ENCODE data around the gene DDR2. TPM values are rescaled to one million over a fixed set of nuclear protein-coding genes. Genes with fewer than 3 reads are reported as not detected.

DDR2 gene
- polyA plus RNA-seq, 1 donor from 2014 or later = 0.69 TPM

- H3K9me2 ChIP-seq (ENCODE audit: insufficient read depth, low read length) = no peaks in the 10 kb centered on the region
- no peak overlapping the region for H3K4me2 ChIP-seq (ENCODE audit: low read length)
- H3K4me3 ChIP-seq (ENCODE audit: low read length) = no peak overlapping the region
- H3K27me3 ChIP-seq (ENCODE audit: insufficient read depth, low read depth, low read length) = no peaks in the 10 kb centered on the region
- H3K79me2 ChIP-seq (replicated peaks; ENCODE audit: insufficient read depth, low read length) = no peaks in the 10 kb centered on the region
- H4K20me1 ChIP-seq (ENCODE audit: insufficient read depth) = no peaks in the 10 kb centered on the region
- TF ChIP-seq RAD21 (conservative IDR thresholded peaks at IDR 0.05) = no peak
- no peak for TF ChIP-seq EZH2 (IDR thresholded peaks at IDR 0.05; ENCODE audit: borderline replicate concordance, insufficient read depth, low read length, poor library complexity, severe bottlenecking)
- TF ChIP-seq EP300 (conservative IDR thresholded peaks at IDR 0.05; ENCODE audit: poor library complexity, severe bottlenecking) = no peak
- no peak overlapping the region for H3K9ac ChIP-seq (ENCODE audit: low read length)
- no peaks in the 10 kb centered on the region for H3K9me3 ChIP-seq (ENCODE audit: low read length)
- H2AFZ ChIP-seq (ENCODE audit: low read depth, low read length) = no peak overlapping the region
- H3K27ac ChIP-seq (ENCODE audit: low read length) = no peak overlapping the region
- H3K36me3 ChIP-seq (ENCODE audit: insufficient read depth, low read length) = no peaks in the 10 kb centered on the region
- no peaks in the 10 kb centered on the region for H3F3A ChIP-seq (ENCODE audit: insufficient read depth, low read length, poor library complexity, severe bottlenecking)
Measured at GRCh38 chr1:162710345-162710744, 78.1 kb downstream of the DDR2 start.

- Histone ChIP-seq H3F3A (ENCODE audit: insufficient read depth, low read length, poor library complexity, severe bottlenecking) (no peaks in the 10 kb centered on the region), H3K27me3 (ENCODE audit: insufficient read depth, low read depth, low read length) (no peaks in the 10 kb centered on the region), H3K9me3 (ENCODE audit: low read length) (no peaks in the 10 kb centered on the region), H3K4me2 (ENCODE audit: low read length) (no peak overlapping the region), H2AFZ (ENCODE audit: low read depth, low read length) (no peak overlapping the region), H3K4me3 (ENCODE audit: low read length) (no peak overlapping the region), H3K27ac (ENCODE audit: low read length) (no peak overlapping the region), H3K9ac (ENCODE audit: low read length) (no peak overlapping the region), H4K20me1 (ENCODE audit: insufficient read depth) (no peaks in the 10 kb centered on the region), H3K9me2 (ENCODE audit: insufficient read depth, low read length) (no peaks in the 10 kb centered on the region), H3K36me3 (ENCODE audit: insufficient read depth, low read length) (no peaks in the 10 kb centered on the region), H3K79me2 (replicated peaks; ENCODE audit: insufficient read depth, low read length) (no peaks in the 10 kb centered on the region)
- TF ChIP-seq MXI1 (conservative IDR thresholded peaks at IDR 0.05; ENCODE audit: poor library complexity, severe bottlenecking) (no peak), EZH2 (IDR thresholded peaks at IDR 0.05; ENCODE audit: borderline replicate concordance, insufficient read depth, low read length, poor library complexity, severe bottlenecking) (no peak), EP300 (conservative IDR thresholded peaks at IDR 0.05; ENCODE audit: poor library complexity, severe bottlenecking) (no peak), POLR2AphosphoS5 (IDR thresholded peaks at IDR 0.05) (no peak), TAF1 (IDR thresholded peaks at IDR 0.05; ENCODE audit: low read depth) (no peak), SMC3 (conservative IDR thresholded peaks at IDR 0.05; ENCODE audit: poor library complexity) (no peak), RAD21 (conservative IDR thresholded peaks at IDR 0.05) (no peak)
Measured at GRCh38 chr1:162710780-162711465, 78.7 kb downstream of the DDR2 start.

GRCh38 chr1:162712317-162713029 is 80.2 kb downstream of the DDR2 start:
- Histone ChIP-seq H3K4me2 (ENCODE audit: low read length) (no peak overlapping the region), H3K9ac (ENCODE audit: low read length) (no peak overlapping the region), H4K20me1 (ENCODE audit: insufficient read depth) (no peaks in the 10 kb centered on the region), H3K79me2 (replicated peaks; ENCODE audit: insufficient read depth, low read length) (no peaks in the 10 kb centered on the region), H3K27me3 (ENCODE audit: insufficient read depth, low read depth, low read length) (no peaks in the 10 kb centered on the region), H3K9me3 (ENCODE audit: low read length) (no peaks in the 10 kb centered on the region), H3K4me3 (ENCODE audit: low read length) (no peak overlapping the region), H3F3A (ENCODE audit: insufficient read depth, low read length, poor library complexity, severe bottlenecking) (no peaks in the 10 kb centered on the region), H3K9me2 (ENCODE audit: insufficient read depth, low read length) (no peaks in the 10 kb centered on the region), H2AFZ (ENCODE audit: low read depth, low read length) (no peak overlapping the region), H3K36me3 (ENCODE audit: insufficient read depth, low read length) (no peaks in the 10 kb centered on the region), H3K27ac (ENCODE audit: low read length) (no peak overlapping the region)
- TF ChIP-seq, protein P1, sequence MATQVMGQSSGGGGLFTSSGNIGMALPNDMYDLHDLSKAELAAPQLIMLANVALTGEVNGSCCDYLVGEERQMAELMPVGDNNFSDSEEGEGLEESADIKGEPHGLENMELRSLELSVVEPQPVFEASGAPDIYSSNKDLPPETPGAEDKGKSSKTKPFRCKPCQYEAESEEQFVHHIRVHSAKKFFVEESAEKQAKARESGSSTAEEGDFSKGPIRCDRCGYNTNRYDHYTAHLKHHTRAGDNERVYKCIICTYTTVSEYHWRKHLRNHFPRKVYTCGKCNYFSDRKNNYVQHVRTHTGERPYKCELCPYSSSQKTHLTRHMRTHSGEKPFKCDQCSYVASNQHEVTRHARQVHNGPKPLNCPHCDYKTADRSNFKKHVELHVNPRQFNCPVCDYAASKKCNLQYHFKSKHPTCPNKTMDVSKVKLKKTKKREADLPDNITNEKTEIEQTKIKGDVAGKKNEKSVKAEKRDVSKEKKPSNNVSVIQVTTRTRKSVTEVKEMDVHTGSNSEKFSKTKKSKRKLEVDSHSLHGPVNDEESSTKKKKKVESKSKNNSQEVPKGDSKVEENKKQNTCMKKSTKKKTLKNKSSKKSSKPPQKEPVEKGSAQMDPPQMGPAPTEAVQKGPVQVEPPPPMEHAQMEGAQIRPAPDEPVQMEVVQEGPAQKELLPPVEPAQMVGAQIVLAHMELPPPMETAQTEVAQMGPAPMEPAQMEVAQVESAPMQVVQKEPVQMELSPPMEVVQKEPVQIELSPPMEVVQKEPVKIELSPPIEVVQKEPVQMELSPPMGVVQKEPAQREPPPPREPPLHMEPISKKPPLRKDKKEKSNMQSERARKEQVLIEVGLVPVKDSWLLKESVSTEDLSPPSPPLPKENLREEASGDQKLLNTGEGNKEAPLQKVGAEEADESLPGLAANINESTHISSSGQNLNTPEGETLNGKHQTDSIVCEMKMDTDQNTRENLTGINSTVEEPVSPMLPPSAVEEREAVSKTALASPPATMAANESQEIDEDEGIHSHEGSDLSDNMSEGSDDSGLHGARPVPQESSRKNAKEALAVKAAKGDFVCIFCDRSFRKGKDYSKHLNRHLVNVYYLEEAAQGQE (IDR thresholded peaks at IDR 0.05; ENCODE audit: borderline replicate concordance) = no peak
- TF ChIP-seq EP300 (conservative IDR thresholded peaks at IDR 0.05; ENCODE audit: poor library complexity, severe bottlenecking) (no peak), TAF1 (IDR thresholded peaks at IDR 0.05; ENCODE audit: low read depth) (no peak), SMC3 (conservative IDR thresholded peaks at IDR 0.05; ENCODE audit: poor library complexity) (no peak), MXI1 (conservative IDR thresholded peaks at IDR 0.05; ENCODE audit: poor library complexity, severe bottlenecking) (no peak), EZH2 (IDR thresholded peaks at IDR 0.05; ENCODE audit: borderline replicate concordance, insufficient read depth, low read length, poor library complexity, severe bottlenecking) (no peak), RAD21 (conservative IDR thresholded peaks at IDR 0.05) (no peak), POLR2AphosphoS5 (IDR thresholded peaks at IDR 0.05) (no peak)
- TF ChIP-seq, protein P2, sequence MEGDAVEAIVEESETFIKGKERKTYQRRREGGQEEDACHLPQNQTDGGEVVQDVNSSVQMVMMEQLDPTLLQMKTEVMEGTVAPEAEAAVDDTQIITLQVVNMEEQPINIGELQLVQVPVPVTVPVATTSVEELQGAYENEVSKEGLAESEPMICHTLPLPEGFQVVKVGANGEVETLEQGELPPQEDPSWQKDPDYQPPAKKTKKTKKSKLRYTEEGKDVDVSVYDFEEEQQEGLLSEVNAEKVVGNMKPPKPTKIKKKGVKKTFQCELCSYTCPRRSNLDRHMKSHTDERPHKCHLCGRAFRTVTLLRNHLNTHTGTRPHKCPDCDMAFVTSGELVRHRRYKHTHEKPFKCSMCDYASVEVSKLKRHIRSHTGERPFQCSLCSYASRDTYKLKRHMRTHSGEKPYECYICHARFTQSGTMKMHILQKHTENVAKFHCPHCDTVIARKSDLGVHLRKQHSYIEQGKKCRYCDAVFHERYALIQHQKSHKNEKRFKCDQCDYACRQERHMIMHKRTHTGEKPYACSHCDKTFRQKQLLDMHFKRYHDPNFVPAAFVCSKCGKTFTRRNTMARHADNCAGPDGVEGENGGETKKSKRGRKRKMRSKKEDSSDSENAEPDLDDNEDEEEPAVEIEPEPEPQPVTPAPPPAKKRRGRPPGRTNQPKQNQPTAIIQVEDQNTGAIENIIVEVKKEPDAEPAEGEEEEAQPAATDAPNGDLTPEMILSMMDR (IDR thresholded peaks at IDR 0.05; ENCODE audit: poor library complexity, severe bottlenecking) = no peak
